ENCODE measurements around the gene SMIM43. TPM values are rescaled to one million over a fixed set of nuclear protein-coding genes. Genes with fewer than 3 reads are reported as not detected.

The SMIM43 gene
- total and polyA plus RNA-seq, 9 of the 15 experiments (the other 6 are each of a cell fraction or from before 2014, with no cell fraction given) = not detected

DNA sequence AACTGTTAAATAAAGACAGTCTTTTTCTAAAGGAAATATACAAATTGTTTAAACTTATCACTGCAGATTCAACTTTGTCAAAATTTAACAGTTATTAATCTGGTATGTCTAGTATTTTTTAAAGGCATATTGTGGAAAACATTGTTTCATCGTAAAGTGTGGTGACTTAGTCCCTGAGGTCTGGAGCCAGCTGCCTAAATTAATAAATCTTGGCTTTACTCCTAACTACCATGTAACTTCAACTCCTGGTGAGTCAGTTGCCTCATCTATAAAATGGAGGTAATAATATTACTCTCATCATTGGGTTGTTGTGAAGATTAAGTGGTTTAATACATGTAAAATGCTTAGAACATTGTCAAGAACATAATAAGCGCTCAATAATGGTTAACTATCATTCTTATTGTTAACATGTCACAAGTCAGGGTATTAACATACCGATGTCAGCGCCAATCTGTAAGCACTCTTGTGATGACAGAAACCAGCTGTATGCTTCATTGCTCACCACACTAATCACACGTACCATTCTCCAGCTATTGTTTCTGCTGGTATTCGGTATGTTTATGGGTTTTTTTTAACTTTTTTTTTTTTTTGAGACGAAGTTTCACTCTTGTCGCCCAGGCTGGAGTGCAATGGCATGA, 14.1 kb upstream of the SMIM43 start:
- H3K36me3 ChIP-seq (ENCODE audit: control insufficient read depth, insufficient read depth, low read length) = no peaks in the 10 kb centered on the region
- CTCF ChIA-PET (ENCODE audit: low intra/inter-chr PET ratio) = no interaction called here
- H3K4me3 ChIP-seq = no peak overlapping the region
- no peak overlapping the region for H3K27ac ChIP-seq (ENCODE audit: extremely low read depth, low read depth, low read length)
- DNase-seq (ENCODE audit: extremely low read depth in 1 of 4, low spot score in 3 of 4) = no peak
- WGBS (ENCODE audit: insufficient coverage, low coverage, missing lambda C conversion rate) = 48% methylated on average over 7 of the region's 8 CpGs
- no peak overlapping the region for H2AFZ ChIP-seq (ENCODE audit: low read depth, low read length)
- POLR2A ChIA-PET = interaction anchor here (1.5 kb wide), 1 partner anchor 15 kb away, joined by 4 read pairs; no protein-coding TSS in a partner anchor
- H3K27me3 ChIP-seq (ENCODE audit: control insufficient read depth in 2 of 2, insufficient read depth in 2 of 2, low read length in 2 of 2) = no peaks in the 10 kb centered on the region
- H4K20me1 ChIP-seq (replicated peaks; ENCODE audit: control insufficient read depth, insufficient read depth, low read length) = no peaks in the 10 kb centered on the region
- no peak for ATAC-seq
- no peaks in the 10 kb centered on the region for H3K9me1 ChIP-seq (ENCODE audit: control insufficient read depth, insufficient read depth, low read length)
- peaks cover 0 to 6% of the 10 kb centered on the region in 2 experiments; a peak in 1 of 5 replicates for H3K4me1 ChIP-seq (replicated peaks in 1 of 2; ENCODE audit: control insufficient read depth in 2 of 2, insufficient read depth in 2 of 2, low read length in 2 of 2)
- TF ChIP-seq ZSCAN32 (CRISPR knock-in tag; IDR thresholded peaks at IDR 0.05) = no peak
- no peak for TF ChIP-seq POLR2G (IDR thresholded peaks at IDR 0.05; ENCODE audit: low read depth, low read length)
- BruUV-seq (replicated peaks) = no TSS peak
- no peak overlapping the region for H3K9ac ChIP-seq (ENCODE audit: insufficient read depth in 1 of 2, low read depth in 2 of 2, low read length in 2 of 2)
- FAIRE-seq = no peak
- H3K79me2 ChIP-seq (ENCODE audit: control insufficient read depth, insufficient read depth, low read length) = no peaks in the 10 kb centered on the region
- no peak overlapping the region for H3K4me2 ChIP-seq (ENCODE audit: insufficient read depth, low read length)
- in situ Hi-C loops (cut with MboI) (no loop called here), intact Hi-C loops (cut with micrococcal nuclease) (no loop called here)
- no peaks in the 10 kb centered on the region for H3K9me3 ChIP-seq (replicated peaks; ENCODE audit: control insufficient read depth, insufficient read depth, low read depth, low read length)

DNA sequence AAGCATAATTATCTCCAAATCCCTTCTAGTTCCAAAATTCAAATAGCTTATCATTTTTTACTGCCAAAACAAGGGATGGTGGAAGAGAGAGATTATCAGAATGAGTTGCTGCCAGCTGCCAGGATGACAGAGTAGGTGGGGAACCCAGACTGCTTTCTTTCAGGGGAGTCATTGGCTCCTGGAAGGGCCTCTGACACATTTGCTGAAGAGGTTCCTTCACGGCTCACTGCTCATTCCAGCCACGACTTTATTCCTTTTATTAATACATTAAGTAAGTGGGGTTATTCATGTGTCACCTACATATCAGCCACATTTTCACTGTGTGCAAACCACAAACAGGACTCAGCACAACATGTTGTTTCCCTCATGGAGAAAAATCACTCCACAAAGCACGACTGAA, 12.7 kb upstream of the SMIM43 start:
- peak overlapping the region in 1 of 2 experiments; percentile 26; a peak in 1 of 4 replicates for H3K9ac ChIP-seq (ENCODE audit: insufficient read depth in 1 of 2, low read depth in 2 of 2, low read length in 2 of 2)
- H3K9me1 ChIP-seq (ENCODE audit: control insufficient read depth, insufficient read depth, low read length) = no peaks in the 10 kb centered on the region
- H3K4me2 ChIP-seq (ENCODE audit: insufficient read depth, low read length) = no peak overlapping the region
- WGBS (ENCODE audit: insufficient coverage, low coverage, missing lambda C conversion rate) = 5% methylated on average over 3 of the region's 3 CpGs
- CTCF ChIA-PET (ENCODE audit: low intra/inter-chr PET ratio) = no interaction called here
- intact Hi-C loops (cut with micrococcal nuclease) = no loop called here
- no peak for DNase-seq (ENCODE audit: extremely low read depth in 1 of 4, low spot score in 3 of 4)
- no peaks in the 10 kb centered on the region for H4K20me1 ChIP-seq (replicated peaks; ENCODE audit: control insufficient read depth, insufficient read depth, low read length)
- H3K79me2 ChIP-seq (ENCODE audit: control insufficient read depth, insufficient read depth, low read length) = no peaks in the 10 kb centered on the region
- peaks cover 0 to 6% of the 10 kb centered on the region in 2 experiments; a peak in 1 of 5 replicates for H3K4me1 ChIP-seq (replicated peaks in 1 of 2; ENCODE audit: control insufficient read depth in 2 of 2, insufficient read depth in 2 of 2, low read length in 2 of 2)
- peak; percentile 40 for ATAC-seq
- H3K4me3 ChIP-seq = no peak overlapping the region
- no peaks in the 10 kb centered on the region for H3K27me3 ChIP-seq (ENCODE audit: control insufficient read depth in 2 of 2, insufficient read depth in 2 of 2, low read length in 2 of 2)
- no peaks in the 10 kb centered on the region for H3K9me3 ChIP-seq (replicated peaks; ENCODE audit: control insufficient read depth, insufficient read depth, low read depth, low read length)
- H2AFZ ChIP-seq (ENCODE audit: low read depth, low read length) = peak overlapping the region; percentile 78
- TF ChIP-seq, protein P1, sequence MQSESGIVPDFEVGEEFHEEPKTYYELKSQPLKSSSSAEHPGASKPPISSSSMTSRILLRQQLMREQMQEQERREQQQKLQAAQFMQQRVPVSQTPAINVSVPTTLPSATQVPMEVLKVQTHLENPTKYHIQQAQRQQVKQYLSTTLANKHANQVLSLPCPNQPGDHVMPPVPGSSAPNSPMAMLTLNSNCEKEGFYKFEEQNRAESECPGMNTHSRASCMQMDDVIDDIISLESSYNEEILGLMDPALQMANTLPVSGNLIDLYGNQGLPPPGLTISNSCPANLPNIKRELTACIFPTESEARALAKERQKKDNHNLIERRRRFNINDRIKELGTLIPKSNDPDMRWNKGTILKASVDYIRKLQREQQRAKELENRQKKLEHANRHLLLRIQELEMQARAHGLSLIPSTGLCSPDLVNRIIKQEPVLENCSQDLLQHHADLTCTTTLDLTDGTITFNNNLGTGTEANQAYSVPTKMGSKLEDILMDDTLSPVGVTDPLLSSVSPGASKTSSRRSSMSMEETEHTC (IDR thresholded peaks at IDR 0.05) = no peak
- TF ChIP-seq ZKSCAN1 (IDR thresholded peaks at IDR 0.05; ENCODE audit: low read depth, low read length) (no peak), L3MBTL2 (IDR thresholded peaks at IDR 0.05) (peak; percentile 40; the same call in 1 of the 2 replicates), POLR2H (tag; IDR thresholded peaks at IDR 0.05; ENCODE audit: low read depth) (no peak), TAL1 (IDR thresholded peaks at IDR 0.05) (peak; percentile 27; the same call in 1 of the 2 replicates), MTA3 (IDR thresholded peaks at IDR 0.05; ENCODE audit: borderline replicate concordance) (no peak), ZNF24 (IDR thresholded peaks at IDR 0.05) (no peak), TCF7 (IDR thresholded peaks at IDR 0.05; ENCODE audit: borderline replicate concordance) (no peak), CREB1 (IDR thresholded peaks at IDR 0.05) (no peak), CREB1 (CRISPR knock-in tag; IDR thresholded peaks at IDR 0.05) (no peak), CBFA2T3 (IDR thresholded peaks at IDR 0.05) (peak; percentile 52), NR1H2 (CRISPR knock-in tag; IDR thresholded peaks at IDR 0.05) (no peak), CBFA2T2 (conservative IDR thresholded peaks at IDR 0.05) (peak; percentile 9; the same call in 1 of the 2 replicates), CEBPB (tag; IDR thresholded peaks at IDR 0.05) (no peak)
- no peaks in the 10 kb centered on the region for H3K36me3 ChIP-seq (ENCODE audit: control insufficient read depth, insufficient read depth, low read length)
- in situ Hi-C loops (cut with MboI) = no loop called here
- H3K27ac ChIP-seq (ENCODE audit: extremely low read depth, low read depth, low read length) = no peak overlapping the region
- BruUV-seq (replicated peaks) = no TSS peak
- POLR2A ChIA-PET = interaction anchor here (0.8 kb wide), 1 partner anchor 14 kb away, joined by 4 read pairs; no protein-coding TSS in a partner anchor
- no peak for FAIRE-seq
